NCI-H526 (cell line): ENCODE data around the gene AMFR.
"Not testable (repeated sequence)": the region's sequence is repeated elsewhere in the genome, so short reads cannot be mapped to it uniquely, and the experiment has no call there.

Experiments
- DNase-seq, 2 experiments: peaks; one replicate each; lab custom pipeline; 2025; lab: John Stamatoyannopoulos, UW

Gene AMFR

GRCh38 chr16:56423584-56424403 lies 1.6 kb downstream of the AMFR start:
- no peak for DNase-seq

DNA sequence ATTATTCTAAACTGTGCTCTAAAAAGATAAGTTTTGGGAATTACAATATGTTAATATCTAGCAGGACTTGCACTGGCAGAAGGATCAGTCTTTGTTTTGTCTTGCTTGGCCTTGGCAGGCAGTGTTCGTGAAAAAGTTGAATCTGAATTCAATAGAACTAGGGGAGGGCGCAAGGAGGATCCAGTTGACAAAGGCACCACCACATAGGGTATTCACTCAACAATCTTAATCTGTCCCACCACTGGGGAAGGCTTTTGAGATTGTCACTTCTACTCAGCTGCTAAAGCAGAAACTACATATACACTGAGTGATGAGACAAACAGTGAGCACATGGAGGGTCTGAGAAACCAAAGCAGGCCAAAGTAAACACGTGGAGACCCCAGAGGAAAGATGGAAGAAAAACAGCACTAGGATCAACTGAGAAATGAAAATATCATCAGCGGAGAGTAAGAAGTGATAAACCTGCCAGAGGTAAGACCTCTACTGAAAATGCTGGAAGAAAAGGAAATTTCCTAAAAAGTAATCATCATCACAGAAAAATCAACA lies 2.4 kb downstream of the AMFR start:
- DNase-seq = no peak

GRCh38 chr16:56421976-56422669 lies 3.2 kb downstream of the AMFR start:
- no peak for DNase-seq

DNA sequence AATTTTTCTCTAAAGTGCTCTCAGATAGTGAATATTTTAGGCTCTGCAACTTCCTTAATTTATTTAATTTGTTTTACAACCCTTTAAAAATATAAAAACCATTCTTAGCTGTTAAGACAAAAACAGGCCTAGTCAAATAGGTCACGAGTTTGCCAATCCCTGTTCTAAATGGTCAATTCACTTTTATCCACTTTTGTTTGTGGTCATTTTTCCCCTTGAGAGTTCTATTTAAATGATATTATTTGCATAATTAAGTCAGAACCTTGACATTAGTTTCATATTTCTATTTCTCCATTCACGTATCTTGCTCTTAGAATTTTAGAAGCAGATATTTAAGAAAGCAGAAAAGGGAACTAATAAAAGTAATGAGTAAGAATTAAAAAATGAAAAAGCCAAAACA lies 4.0 kb downstream of the AMFR start:
- DNase-seq = peak in 1 of 2 experiments; percentile 40

GRCh38 chr16:56420613-56421012 lies 4.7 kb downstream of the AMFR start:
- DNase-seq = peak in 1 of 2 experiments; percentile 4

GRCh38 chr16:56419740-56420548 lies 5.4 kb downstream of the AMFR start:
- no peak for DNase-seq

DNA sequence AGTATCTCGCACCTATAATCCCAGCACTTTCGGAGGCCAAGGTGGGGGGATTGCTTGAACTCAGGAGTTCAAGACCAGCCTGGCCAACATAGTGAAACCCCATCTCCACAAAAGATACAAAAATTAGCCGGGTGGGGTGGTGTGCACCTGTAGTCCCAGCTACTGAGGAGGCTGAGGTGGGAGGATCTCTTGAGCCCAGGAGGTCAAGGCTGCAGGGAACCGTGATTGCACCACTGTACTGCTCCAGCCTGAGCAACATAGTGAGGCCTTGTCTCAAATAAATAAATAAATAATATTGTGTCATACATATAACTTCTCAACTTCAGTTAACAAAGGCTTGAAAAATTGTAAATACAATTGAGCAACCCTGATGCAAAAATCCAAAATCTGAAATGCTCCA lies 8.2 kb downstream of the AMFR start:
- no peak for DNase-seq

DNA sequence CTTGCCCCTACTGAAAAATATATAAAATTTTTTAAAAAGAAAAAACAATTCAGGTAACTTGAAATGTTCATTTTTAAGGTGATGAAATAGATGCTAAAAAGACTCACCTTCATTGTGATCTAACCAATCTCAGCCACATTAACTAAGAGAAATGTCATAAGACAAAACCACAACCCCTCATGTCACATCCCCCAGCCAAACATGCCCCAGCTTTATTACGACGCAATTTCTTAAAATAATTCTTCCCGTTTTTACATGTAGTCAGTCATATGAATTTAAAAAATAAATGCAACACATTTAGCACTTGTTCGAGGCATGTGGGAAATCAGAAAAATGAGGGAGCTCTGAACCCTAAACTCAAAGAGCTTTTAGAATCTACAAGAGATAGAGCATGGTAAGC lies 9.5 kb downstream of the AMFR start:
- DNase-seq = no peak

- no peak for DNase-seq
Measured at GRCh38 chr16:56414366-56414765, 11.0 kb downstream of the AMFR start.

DNA sequence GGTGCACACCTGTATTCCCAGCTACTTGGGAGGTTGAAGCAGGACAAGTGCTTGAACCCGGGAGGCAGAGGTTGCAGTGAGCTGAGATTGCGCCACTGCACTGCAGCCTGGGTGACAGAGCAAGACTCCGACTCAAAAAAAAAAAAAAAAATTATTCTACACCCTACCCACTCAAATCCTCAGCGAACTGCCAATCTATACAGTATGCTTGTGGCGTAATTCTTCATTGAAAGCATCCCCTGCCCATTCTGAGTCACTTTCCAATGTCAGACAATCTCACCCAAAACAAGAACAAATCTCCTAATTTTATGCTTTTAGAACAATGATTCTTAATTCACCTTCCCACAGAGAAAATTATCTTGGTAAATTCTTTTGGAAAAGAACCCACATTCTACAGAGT lies 12.0 kb downstream of the AMFR start:
- DNase-seq = no peak

GRCh38 chr16:56411624-56412023 lies 13.7 kb downstream of the AMFR start:
- DNase-seq = no peak

DNA sequence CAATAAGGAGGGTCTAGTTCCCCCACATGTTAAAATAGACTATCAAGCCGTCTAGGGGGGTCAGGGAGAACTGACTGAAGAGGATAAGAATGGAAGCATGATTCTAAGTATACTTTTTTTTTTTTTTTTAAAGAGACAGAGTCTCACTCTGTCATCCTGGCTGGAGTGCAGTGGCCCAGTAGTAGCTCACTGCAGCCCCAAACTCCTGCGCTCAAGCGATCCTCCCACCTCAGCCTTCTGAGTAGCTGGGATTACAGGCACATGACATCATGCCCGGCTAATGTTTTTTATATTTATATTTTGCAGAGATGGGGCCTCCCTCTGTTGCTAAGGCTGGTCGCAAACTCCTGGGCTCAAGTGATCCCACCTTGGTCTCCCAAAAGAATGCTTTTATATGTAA lies 14.2 kb downstream of the AMFR start:
- DNase-seq = no peak

DNA sequence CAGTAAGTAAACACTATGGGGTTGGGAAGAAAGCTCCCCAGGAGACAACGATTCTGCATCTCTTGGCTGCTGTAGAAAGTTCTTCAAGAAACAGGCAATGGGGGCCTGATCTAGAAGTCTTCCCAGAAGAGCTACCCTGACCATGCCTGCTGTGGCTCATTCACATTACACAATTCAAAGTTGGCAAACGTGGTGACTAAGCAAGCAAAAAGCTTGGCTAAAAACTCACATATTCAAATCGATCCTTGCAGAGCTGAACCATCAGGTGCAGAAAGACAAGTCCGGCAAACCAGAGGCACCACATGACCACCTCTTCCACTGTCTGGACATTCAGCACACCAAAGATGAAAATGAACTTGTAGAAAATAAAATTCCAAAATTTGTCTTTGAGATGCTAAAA lies 16.1 kb downstream of the AMFR start:
- DNase-seq = no peak

DNA sequence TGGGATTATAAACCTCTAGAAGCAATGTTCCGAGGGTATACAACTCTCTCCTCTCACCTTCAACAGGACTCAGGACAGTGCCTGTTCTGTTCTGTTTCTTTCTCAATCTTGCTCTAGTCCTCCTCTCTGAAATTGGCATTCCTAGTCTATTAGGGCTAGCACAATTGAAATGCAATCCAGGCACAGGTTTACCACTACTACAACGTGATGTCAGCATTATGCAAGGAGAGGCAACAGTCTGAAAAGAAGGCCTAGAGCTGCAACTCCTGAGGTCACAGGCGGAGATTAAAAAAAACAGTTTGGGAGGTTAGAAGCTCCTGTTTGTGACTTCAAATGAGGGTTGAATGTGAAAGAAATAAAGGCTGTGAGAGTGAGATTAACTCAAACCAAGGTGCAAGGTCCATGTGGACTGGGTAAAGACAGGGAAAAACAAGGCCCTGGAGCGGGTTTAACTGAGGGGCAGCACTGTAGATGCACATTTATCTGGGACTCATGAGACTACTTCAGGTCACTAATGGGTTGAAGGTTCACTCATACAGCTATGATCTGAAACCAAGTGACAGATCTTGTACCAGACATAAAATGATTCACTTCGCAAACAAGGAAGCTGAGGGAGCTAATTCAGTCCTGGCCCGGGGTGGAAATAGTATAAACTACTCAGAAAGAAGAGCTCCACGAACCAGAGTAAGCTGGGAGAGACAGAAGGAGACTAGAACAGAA lies 16.8 kb downstream of the AMFR start:
- DNase-seq = no peak

DNA sequence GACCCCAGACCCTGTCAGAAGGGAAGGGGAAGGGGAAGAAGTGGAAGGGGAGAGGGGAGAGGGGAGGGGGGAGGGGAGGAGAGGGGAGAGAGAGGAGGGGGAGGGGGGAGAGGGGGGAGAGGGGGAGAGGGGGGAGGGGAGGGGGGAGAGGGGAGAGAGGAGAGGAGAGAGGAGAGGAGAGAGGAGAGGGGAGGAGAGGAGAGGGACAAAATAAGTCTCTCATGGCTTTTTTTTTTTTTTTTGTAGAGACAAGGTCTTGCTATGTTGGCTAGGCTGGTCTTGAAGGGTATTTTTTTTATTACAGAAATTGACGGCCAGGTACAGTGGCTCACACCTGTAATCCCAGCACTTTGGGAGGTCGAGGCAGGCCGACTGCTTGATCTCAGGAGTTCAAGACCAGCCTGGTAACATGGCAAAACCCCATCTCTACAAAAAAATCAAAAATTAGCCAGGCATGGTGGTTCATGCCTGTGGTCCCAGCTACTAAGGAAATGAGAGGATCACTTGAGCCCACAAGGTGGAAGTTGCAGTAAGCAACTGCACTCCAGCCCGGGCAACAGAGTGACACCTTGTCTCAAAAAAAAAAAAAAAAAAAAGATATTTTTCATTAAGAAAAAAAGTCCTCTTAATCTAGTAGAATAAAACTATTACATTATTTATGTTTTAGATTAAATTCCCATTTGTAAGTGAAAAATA lies 19.2 kb downstream of the AMFR start:
- no peak for DNase-seq

GRCh38 chr16:56401482-56401881 lies 23.9 kb downstream of the AMFR start:
- DNase-seq = no peak

DNA sequence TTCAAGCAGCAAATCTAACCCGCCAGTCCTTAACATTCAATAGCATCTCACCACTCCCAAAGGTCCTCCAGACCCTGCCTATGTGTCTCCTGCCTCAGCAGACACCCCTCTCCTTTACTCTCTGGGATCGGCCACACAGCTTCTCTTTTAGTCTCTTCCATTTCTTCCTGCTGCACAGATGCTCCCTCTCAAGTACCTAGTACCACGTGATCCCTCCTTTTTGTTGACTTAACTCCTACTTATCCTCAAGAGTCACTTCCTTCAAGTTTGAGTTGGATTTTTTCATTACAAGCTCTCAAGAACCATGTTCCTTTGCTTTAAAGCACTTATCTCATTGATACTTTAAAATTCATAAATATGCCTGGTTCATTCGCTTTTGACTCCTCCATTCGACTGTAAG lies 24.9 kb downstream of the AMFR start:
- DNase-seq = no peak

- no peak for DNase-seq
Measured at GRCh38 chr16:56399486-56399885, 25.9 kb downstream of the AMFR start.

GRCh38 chr16:56399047-56399446 lies 26.3 kb downstream of the AMFR start:
- no peak for DNase-seq

DNA sequence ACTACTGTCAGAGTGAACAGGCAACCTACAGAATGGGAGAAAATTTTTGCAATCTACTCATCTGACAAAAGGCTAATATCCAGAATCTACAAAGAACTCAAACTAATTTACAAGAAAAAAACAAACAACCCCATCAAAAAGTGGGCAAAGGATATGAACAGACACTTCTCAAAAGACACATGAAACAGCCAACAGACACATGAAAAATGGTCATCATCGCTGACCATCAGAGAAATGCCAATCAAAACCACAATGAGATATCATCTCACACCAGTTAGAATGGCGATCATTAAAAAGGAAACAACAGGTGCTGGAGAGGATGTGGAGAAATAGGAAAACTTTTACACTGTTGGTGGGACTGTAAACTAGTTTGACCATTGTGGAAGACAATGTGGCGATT lies 28.6 kb downstream of the AMFR start:
- not testable (repeated sequence) for DNase-seq

GRCh38 chr16:56389554-56389953 lies 35.8 kb downstream of the AMFR start:
- DNase-seq = no peak
